HCT116 (cell line): ENCODE measurements around the gene RAVER1. TPM values are rescaled to one million over a fixed set of nuclear protein-coding genes. Genes with fewer than 3 reads are reported as not detected.

Experiments used
- ATAC-seq: fragments of 200-7000 bp; cut with Tn5 transposase; 2 replicates; pipeline ENCODE4 v1.9.1; 2020; ENCODE audit warnings: mild to moderate bottlenecking, moderate library complexity
- BruUV-seq: library from RNA; stranded (reverse); fragments of 400-500 nt; replicated peaks from 2 replicates; lab custom pipeline; 2021; lab: Mats Ljungman, UMichigan
- CTCF ChIA-PET: fragments of 300-600 bp; sonication (Branson Sonifier 250); formaldehyde crosslinking; loops from one replicate; lab custom pipeline; 2021; ENCODE audit warnings: antibody characterized with exemption; lab: Charles Lee
- POLR2A ChIA-PET: fragments of 300-600, 350-600 bp; sonication (Branson Sonifier 250); formaldehyde crosslinking; loops from one replicate; lab custom pipeline; 2021; ENCODE audit warnings: antibody characterized with exemption; lab: Charles Lee
- RAD21 ChIA-PET, 2 experiments: fragments of 300-600 bp; sonication (Branson Sonifier 250); formaldehyde crosslinking; loops; one replicate each; lab custom pipeline; 2023; ENCODE audit warnings: low total read pairs in 2 of 2; ENCODE audit not compliant: uncharacterized antibody in 2 of 2, unreplicated experiment in 2 of 2, low non-redundant PET in 1 of 2; lab: Charles Lee
- DNase-seq: peaks from one replicate; pipeline ENCODE4 v3.0.0-alpha.2; 2010; ENCODE audit warnings: low read depth, low spot score
- H2AFZ ChIP-seq: fragments of 200-600 bp; shearing (Covaris generic), sonication (generic); 2 replicates; pipeline ENCODE4 v1.6.1; 2017; ENCODE audit warnings: low read depth, mixed run types, mixed read lengths, antibody characterized with exemption, low read length; ENCODE audit not compliant: poor library complexity, severe bottlenecking
- H3K27ac ChIP-seq: 2 replicates; pipeline ENCODE4 v1.5.1; 2012; ENCODE audit warnings: low read depth, low read length
- H3K27me3 ChIP-seq: fragments of 200-600 bp; sonication (generic); 2 replicates; pipeline ENCODE4 v1.6.1; 2016; ENCODE audit warnings: mixed run types, low read length, mixed read lengths; ENCODE audit not compliant: insufficient read depth
- H3K36me3 ChIP-seq, 2 experiments: fragments of 200-500 bp in 1 of 2; fragments of 200-600 bp in 1 of 2; sonication (Bioruptor generic) in 1 of 2; sonication (generic) in 1 of 2; 2 replicates each; pipeline versions ENCODE4 v1.5.1 to v1.6.1; 2014 to 2016; ENCODE audit warnings: low read length in 2 of 2, inconsistent platforms in 1 of 2, mixed read lengths in 1 of 2, mixed run types in 1 of 2; ENCODE audit not compliant: insufficient read depth in 2 of 2, control insufficient read depth in 1 of 2
- H3K4me1 ChIP-seq, 2 experiments: fragments of 200-600 bp in 1 of 2; sonication (generic) in 1 of 2; 2 replicates each; pipeline versions ENCODE4 v1.5.1 to v1.6.1; 2012 to 2017; ENCODE audit warnings: low read length in 2 of 2, inconsistent platforms in 1 of 2, mild to moderate bottlenecking in 1 of 2, mixed read lengths in 1 of 2, mixed run types in 1 of 2, moderate library complexity in 1 of 2; ENCODE audit not compliant: insufficient read depth in 2 of 2, control insufficient read depth in 1 of 2
- H3K4me2 ChIP-seq: fragments of 200-600 bp; sonication (generic); 2 replicates; pipeline ENCODE4 v1.6.1; 2017; ENCODE audit warnings: mixed run types, low read length, mixed read lengths
- H3K4me3 ChIP-seq, 2 experiments: fragments of 200-600 bp in 1 of 2; sonication (generic) in 1 of 2; replicated peaks in 1 of 2; 2 replicates each; pipeline ENCODE4 v1.5.1; 2011 to 2016; ENCODE audit warnings: low read length in 2 of 2, control low read depth in 1 of 2, low read depth in 1 of 2, mild to moderate bottlenecking in 1 of 2, mixed read lengths in 1 of 2, mixed run types in 1 of 2
- H3K79me2 ChIP-seq: fragments of 200-600 bp; sonication (generic); 2 replicates; pipeline ENCODE4 v1.6.1; 2017; ENCODE audit warnings: mild to moderate bottlenecking, mixed run types, low read length, moderate library complexity, mixed read lengths; ENCODE audit not compliant: insufficient read depth
- H3K9ac ChIP-seq: fragments of 200-600 bp; sonication (generic); 2 replicates; pipeline ENCODE4 v1.6.1; 2016; ENCODE audit warnings: low read length, mixed read lengths
- H3K9me2 ChIP-seq: fragments of 200-600 bp; sonication (generic), shearing (Covaris generic); 2 replicates; pipeline ENCODE4 v1.6.1; 2017; ENCODE audit warnings: mixed run types, mild to moderate bottlenecking, moderate library complexity; ENCODE audit not compliant: insufficient read depth
- H3K9me3 ChIP-seq, 2 experiments: fragments of 200-500 bp in 1 of 2; fragments of 200-600 bp in 1 of 2; sonication (Bioruptor generic) in 1 of 2; sonication (generic) in 1 of 2; 2 replicates each; pipeline ENCODE4 v1.6.1; 2014 to 2017; ENCODE audit warnings: low read length in 2 of 2, mixed read lengths in 2 of 2, inconsistent platforms in 1 of 2, low read depth in 1 of 2, mild to moderate bottlenecking in 1 of 2, mixed run types in 1 of 2, moderate library complexity in 1 of 2; ENCODE audit not compliant: control insufficient read depth in 1 of 2, insufficient read depth in 1 of 2
- H4K20me1 ChIP-seq: fragments of 200-600 bp; sonication (generic), shearing (Covaris generic); 2 replicates; pipeline ENCODE4 v1.6.1; 2017; ENCODE audit warnings: mixed run types, mild to moderate bottlenecking, moderate library complexity; ENCODE audit not compliant: insufficient read depth
- CEBPB ChIP-seq: IDR thresholded peaks from 2 replicates; pipeline ENCODE4 v1.6.1; 2012; ENCODE audit warnings: low read depth
- ELF1 ChIP-seq: IDR thresholded peaks from 2 replicates; pipeline ENCODE4 v1.6.1; 2012; ENCODE audit warnings: low read depth, borderline replicate concordance
- EZH2phosphoT487 ChIP-seq: fragments of 200-600 bp; IDR thresholded peaks from 2 replicates; pipeline ENCODE4 v1.6.1; 2018; ENCODE audit warnings: antibody characterized with exemption, borderline replicate concordance
- FOSL1 ChIP-seq: IDR thresholded peaks from 2 replicates; pipeline ENCODE4 v1.6.1; 2012; ENCODE audit warnings: low read depth
- TCF7L2 ChIP-seq: IDR thresholded peaks from 2 replicates; pipeline ENCODE4 v1.7.0; 2011; ENCODE audit warnings: borderline replicate concordance, inconsistent platforms; ENCODE audit not compliant: insufficient read depth, insufficient read length; ENCODE audit errors: extremely low read depth
- YY1 ChIP-seq: IDR thresholded peaks from 2 replicates; pipeline ENCODE4 v1.6.1; 2011; ENCODE audit warnings: low read length, low read depth, moderate library complexity, mild to moderate bottlenecking; ENCODE audit not compliant: insufficient replicate concordance; ENCODE audit errors: extremely low read depth
- ZFX ChIP-seq: fragments of 450-650 bp; IDR thresholded peaks from 2 replicates; pipeline ENCODE4 v1.6.1; 2017
- ZNF274 ChIP-seq: fragments of 200-500 bp; sonication (Bioruptor generic); IDR thresholded peaks from 2 replicates; pipeline ENCODE4 v1.6.1; 2014; ENCODE audit warnings: mild to moderate bottlenecking, low read depth, low read length, inconsistent platforms
- intact Hi-C: fragments of 100-400 bp; cut with micrococcal nuclease; formaldehyde crosslinking; loops from 2 replicates; pipeline ENCODE4 v1.10.0; 2022
- total RNA-seq: library from RNA; stranded (reverse); gene quantifications from one replicate; pipeline ENCODE4 v1.2.1, GENCODE V29; 2021; ENCODE audit not compliant: unreplicated experiment
- TF ChIP-seq, protein P1 (sequence below): IDR thresholded peaks from 2 replicates; pipeline ENCODE4 v1.6.1; 2012; ENCODE audit warnings: low read depth
- TF ChIP-seq, protein P2 (sequence below), 3 experiments: fragments of 200-600 bp in 1 of 3; sonication (generic) in 1 of 3; IDR thresholded peaks in 2 of 3; conservative IDR thresholded peaks in 1 of 3; 2 replicates each; pipeline ENCODE4 v1.5.1; 2012 to 2017; ENCODE audit warnings: low read depth in 2 of 3, low read length in 2 of 3, antibody characterized with exemption in 1 of 3, borderline replicate concordance in 1 of 3, control low read depth in 1 of 3, mild to moderate bottlenecking in 1 of 3, mixed read lengths in 1 of 3, mixed run types in 1 of 3, moderate library complexity in 1 of 3; ENCODE audit not compliant: insufficient read depth in 1 of 3
- TF ChIP-seq, protein P3 (sequence below): IDR thresholded peaks from 2 replicates; pipeline ENCODE4 v1.6.1; 2012
- TF ChIP-seq, protein P4 (sequence below): IDR thresholded peaks from 2 replicates; pipeline ENCODE4 v1.6.1; 2011; ENCODE audit warnings: mild to moderate bottlenecking, low read length, moderate library complexity; ENCODE audit not compliant: insufficient replicate concordance; ENCODE audit errors: extremely low read depth

RAVER1 gene
- total RNA-seq, 1 experiment from 2014 or later = 71.0 TPM

DNA sequence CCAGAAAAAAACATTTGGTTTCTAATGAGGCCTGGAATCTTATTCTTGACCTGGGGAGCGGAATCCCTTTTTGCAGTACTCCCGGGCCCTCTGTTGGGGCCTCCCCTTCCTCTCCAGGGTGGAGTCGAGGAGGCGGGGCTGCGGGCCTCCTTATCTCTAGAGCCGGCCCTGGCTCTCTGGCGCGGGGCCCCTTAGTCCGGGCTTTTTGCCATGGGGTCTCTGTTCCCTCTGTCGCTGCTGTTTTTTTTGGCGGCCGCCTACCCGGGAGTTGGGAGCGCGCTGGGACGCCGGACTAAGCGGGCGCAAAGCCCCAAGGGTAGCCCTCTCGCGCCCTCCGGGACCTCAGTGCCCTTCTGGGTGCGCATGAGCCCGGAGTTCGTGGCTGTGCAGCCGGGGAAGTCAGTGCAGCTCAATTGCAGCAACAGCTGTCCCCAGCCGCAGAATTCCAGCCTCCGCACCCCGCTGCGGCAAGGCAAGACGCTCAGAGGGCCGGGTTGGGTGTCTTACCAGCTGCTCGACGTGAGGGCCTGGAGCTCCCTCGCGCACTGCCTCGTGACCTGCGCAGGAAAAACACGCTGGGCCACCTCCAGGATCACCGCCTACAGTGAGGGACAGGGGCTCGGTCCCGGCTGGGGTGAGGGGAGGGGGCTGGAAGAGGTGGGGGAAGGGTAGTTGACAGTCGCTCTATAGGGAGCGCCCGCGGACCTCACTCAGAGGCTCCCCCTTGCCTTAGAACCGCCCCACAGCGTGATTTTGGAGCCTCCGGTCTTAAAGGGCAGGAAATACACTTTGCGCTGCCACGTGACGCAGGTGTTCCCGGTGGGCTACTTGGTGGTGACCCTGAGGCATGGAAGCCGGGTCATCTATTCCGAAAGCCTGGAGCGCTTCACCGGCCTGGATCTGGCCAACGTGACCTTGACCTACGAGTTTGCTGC is 46.3 kb downstream of the RAVER1 start, which contains the start of gene ICAM4:
TSS of gene ICAM4 (plus strand) at position 153 of the 935 bp plus-strand sequence. CDS start at position 211, 58 bp downstream.
- CTCF ChIA-PET = interaction anchor here (3.2 kb wide), 1 partner anchor 28 kb away, joined by 30 read pairs; no protein-coding TSS in a partner anchor
- intact Hi-C loops = no loop called here
- no peaks in the 10 kb centered on the region for H3K9me3 ChIP-seq
- no peak within 1 kb of the TSS for H3K4me2 ChIP-seq
- no TSS peak for BruUV-seq
- no peaks in the 10 kb centered on the region; a peak in 2 of 4 replicates for H3K36me3 ChIP-seq
- no peak within 1 kb of the TSS for H3K4me3 ChIP-seq
- H3K9ac ChIP-seq = no peak within 1 kb of the TSS
- peaks cover 17 to 66% of the 10 kb centered on the region in 2 experiments for H3K4me1 ChIP-seq
- no peak for TF ChIP-seq ZNF274
- TF ChIP-seq TCF7L2 = no peak
- TF ChIP-seq, protein P1, sequence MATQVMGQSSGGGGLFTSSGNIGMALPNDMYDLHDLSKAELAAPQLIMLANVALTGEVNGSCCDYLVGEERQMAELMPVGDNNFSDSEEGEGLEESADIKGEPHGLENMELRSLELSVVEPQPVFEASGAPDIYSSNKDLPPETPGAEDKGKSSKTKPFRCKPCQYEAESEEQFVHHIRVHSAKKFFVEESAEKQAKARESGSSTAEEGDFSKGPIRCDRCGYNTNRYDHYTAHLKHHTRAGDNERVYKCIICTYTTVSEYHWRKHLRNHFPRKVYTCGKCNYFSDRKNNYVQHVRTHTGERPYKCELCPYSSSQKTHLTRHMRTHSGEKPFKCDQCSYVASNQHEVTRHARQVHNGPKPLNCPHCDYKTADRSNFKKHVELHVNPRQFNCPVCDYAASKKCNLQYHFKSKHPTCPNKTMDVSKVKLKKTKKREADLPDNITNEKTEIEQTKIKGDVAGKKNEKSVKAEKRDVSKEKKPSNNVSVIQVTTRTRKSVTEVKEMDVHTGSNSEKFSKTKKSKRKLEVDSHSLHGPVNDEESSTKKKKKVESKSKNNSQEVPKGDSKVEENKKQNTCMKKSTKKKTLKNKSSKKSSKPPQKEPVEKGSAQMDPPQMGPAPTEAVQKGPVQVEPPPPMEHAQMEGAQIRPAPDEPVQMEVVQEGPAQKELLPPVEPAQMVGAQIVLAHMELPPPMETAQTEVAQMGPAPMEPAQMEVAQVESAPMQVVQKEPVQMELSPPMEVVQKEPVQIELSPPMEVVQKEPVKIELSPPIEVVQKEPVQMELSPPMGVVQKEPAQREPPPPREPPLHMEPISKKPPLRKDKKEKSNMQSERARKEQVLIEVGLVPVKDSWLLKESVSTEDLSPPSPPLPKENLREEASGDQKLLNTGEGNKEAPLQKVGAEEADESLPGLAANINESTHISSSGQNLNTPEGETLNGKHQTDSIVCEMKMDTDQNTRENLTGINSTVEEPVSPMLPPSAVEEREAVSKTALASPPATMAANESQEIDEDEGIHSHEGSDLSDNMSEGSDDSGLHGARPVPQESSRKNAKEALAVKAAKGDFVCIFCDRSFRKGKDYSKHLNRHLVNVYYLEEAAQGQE = no peak
- TF ChIP-seq FOSL1 = no peak
- no peak for TF ChIP-seq ELF1
- TF ChIP-seq, protein P2, sequence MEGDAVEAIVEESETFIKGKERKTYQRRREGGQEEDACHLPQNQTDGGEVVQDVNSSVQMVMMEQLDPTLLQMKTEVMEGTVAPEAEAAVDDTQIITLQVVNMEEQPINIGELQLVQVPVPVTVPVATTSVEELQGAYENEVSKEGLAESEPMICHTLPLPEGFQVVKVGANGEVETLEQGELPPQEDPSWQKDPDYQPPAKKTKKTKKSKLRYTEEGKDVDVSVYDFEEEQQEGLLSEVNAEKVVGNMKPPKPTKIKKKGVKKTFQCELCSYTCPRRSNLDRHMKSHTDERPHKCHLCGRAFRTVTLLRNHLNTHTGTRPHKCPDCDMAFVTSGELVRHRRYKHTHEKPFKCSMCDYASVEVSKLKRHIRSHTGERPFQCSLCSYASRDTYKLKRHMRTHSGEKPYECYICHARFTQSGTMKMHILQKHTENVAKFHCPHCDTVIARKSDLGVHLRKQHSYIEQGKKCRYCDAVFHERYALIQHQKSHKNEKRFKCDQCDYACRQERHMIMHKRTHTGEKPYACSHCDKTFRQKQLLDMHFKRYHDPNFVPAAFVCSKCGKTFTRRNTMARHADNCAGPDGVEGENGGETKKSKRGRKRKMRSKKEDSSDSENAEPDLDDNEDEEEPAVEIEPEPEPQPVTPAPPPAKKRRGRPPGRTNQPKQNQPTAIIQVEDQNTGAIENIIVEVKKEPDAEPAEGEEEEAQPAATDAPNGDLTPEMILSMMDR (IDR thresholded peaks at IDR 0.05 in 2 of 3, conservative IDR thresholded peaks at IDR 0.05 in 1 of 3; ENCODE audit: borderline replicate concordance in 1 of 3, insufficient read depth in 1 of 3, low read depth in 2 of 3, low read length in 2 of 3) = no peak
- TF ChIP-seq YY1 = no peak
- no peak for TF ChIP-seq EZH2phosphoT487
- TF ChIP-seq, protein P3, sequence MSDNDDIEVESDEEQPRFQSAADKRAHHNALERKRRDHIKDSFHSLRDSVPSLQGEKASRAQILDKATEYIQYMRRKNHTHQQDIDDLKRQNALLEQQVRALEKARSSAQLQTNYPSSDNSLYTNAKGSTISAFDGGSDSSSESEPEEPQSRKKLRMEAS = no peak
- TF ChIP-seq, protein P4, sequence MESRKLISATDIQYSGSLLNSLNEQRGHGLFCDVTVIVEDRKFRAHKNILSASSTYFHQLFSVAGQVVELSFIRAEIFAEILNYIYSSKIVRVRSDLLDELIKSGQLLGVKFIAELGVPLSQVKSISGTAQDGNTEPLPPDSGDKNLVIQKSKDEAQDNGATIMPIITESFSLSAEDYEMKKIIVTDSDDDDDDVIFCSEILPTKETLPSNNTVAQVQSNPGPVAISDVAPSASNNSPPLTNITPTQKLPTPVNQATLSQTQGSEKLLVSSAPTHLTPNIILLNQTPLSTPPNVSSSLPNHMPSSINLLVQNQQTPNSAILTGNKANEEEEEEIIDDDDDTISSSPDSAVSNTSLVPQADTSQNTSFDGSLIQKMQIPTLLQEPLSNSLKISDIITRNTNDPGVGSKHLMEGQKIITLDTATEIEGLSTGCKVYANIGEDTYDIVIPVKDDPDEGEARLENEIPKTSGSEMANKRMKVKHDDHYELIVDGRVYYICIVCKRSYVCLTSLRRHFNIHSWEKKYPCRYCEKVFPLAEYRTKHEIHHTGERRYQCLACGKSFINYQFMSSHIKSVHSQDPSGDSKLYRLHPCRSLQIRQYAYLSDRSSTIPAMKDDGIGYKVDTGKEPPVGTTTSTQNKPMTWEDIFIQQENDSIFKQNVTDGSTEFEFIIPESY = no peak
- TF ChIP-seq CEBPB = no peak
- no peak for TF ChIP-seq ZFX
- ATAC-seq = no peak
- no peaks in the 10 kb centered on the region for H3K27me3 ChIP-seq
- POLR2A ChIA-PET = no interaction called here
- DNase-seq = no peak
- RAD21 ChIA-PET = no interaction called here
- H4K20me1 ChIP-seq = no peaks in the 10 kb centered on the region
- H3K27ac ChIP-seq = peak within 1 kb of the TSS; percentile 76; the same call in 1 of the 2 replicates
- H3K79me2 ChIP-seq = peaks cover 9% of the 10 kb centered on the region; the same call in 1 of the 2 replicates
- no peak within 1 kb of the TSS for H2AFZ ChIP-seq
- H3K9me2 ChIP-seq = no peaks in the 10 kb centered on the region
